Gastroesophageal sphincter (tissue), 4 donors: ENCODE data around the gene SLC7A6. TPM values are rescaled to one million over a fixed set of nuclear protein-coding genes. Genes with fewer than 3 reads are reported as not detected.

ENCODE experiments used
- ATAC-seq: fragments of 150-250 bp; one replicate; pipeline ENCODE4 v1.9.1; 2016; ENCODE audit warnings: mild to moderate bottlenecking, moderate library complexity
- H3K27ac ChIP-seq, 4 donors: fragments of 200-600 bp; sonication (generic) in 3 of 4; 1 replicate in 3 of 4; 2 replicates in 1 of 4; pipeline ENCODE4 v1.5.1; 2016 to 2019
- H3K27me3 ChIP-seq: fragments of 200-600 bp; sonication (generic); one replicate; pipeline ENCODE4 v1.5.1; 2019
- H3K36me3 ChIP-seq, 2 donors: fragments of 200-600 bp; sonication (generic); one replicate each; pipeline ENCODE4 v1.5.1; 2019; ENCODE audit warnings: control low read depth in 1 of 2
- H3K4me1 ChIP-seq, 3 donors: fragments of 200-600 bp; sonication (generic); 1 replicate in 2 of 3; 2 replicates in 1 of 3; pipeline ENCODE4 v1.5.1; 2016 to 2019; ENCODE audit warnings: control low read depth in 2 of 3
- H3K4me3 ChIP-seq, 2 donors: fragments of 200-600 bp; sonication (generic); one replicate each; pipeline ENCODE4 v1.5.1; 2019; ENCODE audit warnings: mild to moderate bottlenecking in 1 of 2, moderate library complexity in 1 of 2
- H3K9me3 ChIP-seq, 3 donors: fragments of 200-600 bp; sonication (generic); one replicate each; pipeline ENCODE4 v1.5.1; 2017 to 2019; ENCODE audit warnings: control low read depth in 2 of 3
- EP300 ChIP-seq: sonication (generic); formaldehyde crosslinking; IDR thresholded peaks from one replicate; pipeline ENCODE4 v1.6.1; 2017; ENCODE audit warnings: antibody characterized with exemption, mild to moderate bottlenecking
- POLR2A ChIP-seq, 2 donors: fragments of 450-650 bp; IDR thresholded peaks; one replicate each; pipeline ENCODE4 v1.6.1; 2017; ENCODE audit warnings: antibody characterized with exemption in 2 of 2, mild to moderate bottlenecking in 2 of 2, moderate library complexity in 1 of 2
- POLR2AphosphoS5 ChIP-seq: sonication (generic); formaldehyde crosslinking; IDR thresholded peaks from one replicate; pipeline ENCODE4 v1.6.1; 2017; ENCODE audit warnings: antibody characterized with exemption
- WGBS, 2 donors: methylation state at CpG; one replicate each; pipeline ENCODE4 v1.1.5; 2018; ENCODE audit warnings: low coverage in 1 of 2; 5-methylcytosine and 5-hydroxymethylcytosine counted together
- total RNA-seq, 4 donors: library from RNA; depleted of rRNA; stranded (reverse); fragments of >200 nt; gene quantifications; one replicate each; pipeline ENCODE4 v1.1.0, GENCODE V29; 2016
- TF ChIP-seq, protein P1 (sequence below), 4 experiments: fragments of 200-600 bp in 2 of 4; fragments of 450-650 bp in 2 of 4; sonication (generic) in 1 of 4; IDR thresholded peaks; one replicate each; pipeline ENCODE4 v1.5.1; 2017 to 2019; ENCODE audit warnings: antibody characterized with exemption in 4 of 4, mild to moderate bottlenecking in 2 of 4, moderate library complexity in 2 of 4

The SLC7A6 gene
- total RNA-seq, 4 donors from 2014 or later: 19.1 to 51.5 (median 33.7) TPM

DNA sequence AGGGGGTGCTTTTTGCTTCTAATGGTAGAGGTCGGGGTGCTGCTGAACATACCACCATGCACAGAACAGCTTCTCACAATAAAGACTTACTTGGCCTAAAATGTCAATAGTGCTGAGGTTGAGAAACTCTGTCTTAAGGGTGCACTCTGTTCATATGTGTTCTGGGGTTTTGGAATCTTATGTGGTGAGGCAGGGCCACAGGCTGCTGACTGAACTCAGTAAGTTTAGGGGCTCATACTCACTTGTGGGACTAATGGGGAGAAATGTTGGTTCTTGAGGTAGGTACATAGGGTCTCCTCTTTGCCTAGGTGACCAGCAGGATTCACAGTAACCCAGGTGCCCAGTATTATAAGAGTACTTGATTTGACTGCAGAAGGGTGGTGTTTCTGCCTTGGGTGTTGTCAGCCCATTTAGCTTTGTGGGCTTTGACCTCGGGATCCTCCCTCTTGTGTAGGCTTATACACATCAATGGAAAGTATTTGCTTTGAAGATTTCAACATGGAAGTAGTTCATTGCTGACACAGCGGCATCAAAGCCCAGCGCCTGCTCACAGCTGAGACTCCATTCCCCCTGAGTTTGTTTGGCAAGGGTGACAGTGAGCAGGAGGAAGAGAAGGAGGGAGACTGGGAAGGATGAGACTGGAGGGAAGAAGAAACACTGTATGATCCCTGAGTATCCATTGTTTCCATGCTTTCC is 17.2 kb downstream of the SLC7A6 start:
- WGBS, 2 donors: 86 to 100% methylated on average over 1 to 4 of the region's 4 CpGs
- no peak for ATAC-seq
- Histone ChIP-seq H3K27ac (no peak overlapping the region), H3K4me1 (peaks cover 0 to 64% (median 4%) of the 10 kb centered on the region in 3 donors), H3K4me3 (no peak overlapping the region), H3K27me3 (no peaks in the 10 kb centered on the region), H3K36me3 (peaks cover 0 to 50% of the 10 kb centered on the region in 2 donors), H3K9me3 (no peaks in the 10 kb centered on the region)
- TF ChIP-seq POLR2AphosphoS5: no peak
- no peak for TF ChIP-seq POLR2A (IDR thresholded peaks at IDR 0.05)
- TF ChIP-seq, protein P1, sequence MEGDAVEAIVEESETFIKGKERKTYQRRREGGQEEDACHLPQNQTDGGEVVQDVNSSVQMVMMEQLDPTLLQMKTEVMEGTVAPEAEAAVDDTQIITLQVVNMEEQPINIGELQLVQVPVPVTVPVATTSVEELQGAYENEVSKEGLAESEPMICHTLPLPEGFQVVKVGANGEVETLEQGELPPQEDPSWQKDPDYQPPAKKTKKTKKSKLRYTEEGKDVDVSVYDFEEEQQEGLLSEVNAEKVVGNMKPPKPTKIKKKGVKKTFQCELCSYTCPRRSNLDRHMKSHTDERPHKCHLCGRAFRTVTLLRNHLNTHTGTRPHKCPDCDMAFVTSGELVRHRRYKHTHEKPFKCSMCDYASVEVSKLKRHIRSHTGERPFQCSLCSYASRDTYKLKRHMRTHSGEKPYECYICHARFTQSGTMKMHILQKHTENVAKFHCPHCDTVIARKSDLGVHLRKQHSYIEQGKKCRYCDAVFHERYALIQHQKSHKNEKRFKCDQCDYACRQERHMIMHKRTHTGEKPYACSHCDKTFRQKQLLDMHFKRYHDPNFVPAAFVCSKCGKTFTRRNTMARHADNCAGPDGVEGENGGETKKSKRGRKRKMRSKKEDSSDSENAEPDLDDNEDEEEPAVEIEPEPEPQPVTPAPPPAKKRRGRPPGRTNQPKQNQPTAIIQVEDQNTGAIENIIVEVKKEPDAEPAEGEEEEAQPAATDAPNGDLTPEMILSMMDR (IDR thresholded peaks at IDR 0.05): no peak
- TF ChIP-seq EP300: no peak

- Histone ChIP-seq H3K4me1 (peaks cover 0 to 64% (median 0%) of the 10 kb centered on the region in 3 donors), H3K27me3 (no peaks in the 10 kb centered on the region), H3K27ac (no peak overlapping the region), H3K4me3 (no peak overlapping the region), H3K36me3 (peaks cover 0 to 51% of the 10 kb centered on the region in 2 donors), H3K9me3 (no peaks in the 10 kb centered on the region)
- WGBS, 2 donors: 64 to 82% methylated on average over 3 to 4 of the region's 4 CpGs
- TF ChIP-seq POLR2AphosphoS5 (no peak), EP300 (no peak), POLR2A (IDR thresholded peaks at IDR 0.05) (no peak)
- TF ChIP-seq, protein P1 (IDR thresholded peaks at IDR 0.05): no peak
- ATAC-seq: no peak
Measured at GRCh38 chr16:68282064-68282452, 17.7 kb downstream of the SLC7A6 start.

- peak overlapping the region in 3 of 4 donors; percentile 39 to 43 (median 40) for H3K27ac ChIP-seq
- TF ChIP-seq POLR2AphosphoS5 (no peak), EP300 (no peak), POLR2A (IDR thresholded peaks at IDR 0.05) (no peak)
- TF ChIP-seq, protein P1 (IDR thresholded peaks at IDR 0.05): no peak
- no peak overlapping the region for H3K4me3 ChIP-seq
- peaks cover 0 to 58% of the 10 kb centered on the region in 2 donors for H3K36me3 ChIP-seq
- no peak for ATAC-seq
- H3K4me1 ChIP-seq: peaks cover 0 to 67% (median 10%) of the 10 kb centered on the region in 3 donors
- H3K27me3 ChIP-seq: no peaks in the 10 kb centered on the region
- no peaks in the 10 kb centered on the region for H3K9me3 ChIP-seq
- 63 to 80% methylated on average over 5 of the region's 5 CpGs for WGBS, 2 donors
Measured at GRCh38 chr16:68283346-68283745, 19.0 kb downstream of the SLC7A6 start.

GRCh38 chr16:68283801-68284598 is 19.7 kb downstream of the SLC7A6 start:
- Histone ChIP-seq H3K4me1 (peaks cover 0 to 72% (median 15%) of the 10 kb centered on the region in 3 donors), H3K9me3 (no peaks in the 10 kb centered on the region), H3K4me3 (no peak overlapping the region), H3K36me3 (peaks cover 0 to 58% of the 10 kb centered on the region in 2 donors), H3K27me3 (no peaks in the 10 kb centered on the region), H3K27ac (peak overlapping the region in 3 of 4 donors; percentile 39 to 43 (median 40))
- WGBS, 2 donors: 67 to 71% methylated on average over 7 to 9 of the region's 9 CpGs
- TF ChIP-seq POLR2A (IDR thresholded peaks at IDR 0.05) (no peak), POLR2AphosphoS5 (peak; percentile 10), EP300 (no peak)
- TF ChIP-seq, protein P1 (IDR thresholded peaks at IDR 0.05): no peak
- peak; percentile 45 for ATAC-seq
